DMS 273 (cell line): Measurements from ENCODE around the gene MVB12B.
A peak's percentile ranks its signal among the peaks of the same experiment; 100 is the strongest.

Source experiments
- DNase-seq: peaks from one replicate; lab custom pipeline; 2025; ENCODE audit not compliant: unreplicated experiment; lab: John Stamatoyannopoulos, UW

Gene MVB12B

DNA sequence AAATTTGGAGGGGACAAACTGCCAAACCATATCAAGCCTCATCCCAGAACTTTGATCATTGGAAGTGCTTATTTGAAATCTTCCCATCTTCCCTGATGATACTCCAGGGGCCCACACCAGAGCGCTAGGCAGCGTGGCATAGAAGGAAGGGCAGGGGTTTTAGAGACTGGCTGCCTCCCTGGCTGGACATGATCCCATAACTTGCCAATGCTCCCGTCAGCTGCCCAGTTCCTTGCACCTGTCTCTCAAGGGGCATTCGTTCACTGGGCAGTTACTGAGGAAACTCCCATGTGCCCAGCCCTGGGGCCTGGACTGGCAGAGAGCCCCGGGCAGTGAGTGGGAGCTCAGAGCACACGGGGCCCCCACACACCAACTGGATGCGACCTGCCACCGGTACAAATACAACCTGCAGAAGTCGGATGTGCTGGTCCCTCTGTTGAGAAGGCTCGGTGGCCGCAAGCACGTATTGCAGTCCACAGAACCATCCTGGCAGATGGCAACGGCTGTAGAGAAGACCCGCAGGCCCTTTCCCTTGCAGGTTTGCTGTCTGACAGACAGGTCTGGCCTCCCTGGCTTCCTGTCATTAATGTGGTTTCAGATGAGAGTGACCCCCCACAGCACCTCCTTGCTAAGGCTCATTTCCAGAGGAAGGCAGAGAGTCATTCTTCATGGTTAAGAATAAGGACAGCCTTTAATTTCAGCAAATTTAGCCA is 122.4 kb downstream of the MVB12B start:
- DNase-seq, result peak; percentile 7

GRCh38 chr9:126449725-126450667 is 123.4 kb downstream of the MVB12B start:
- DNase-seq, result no peak

DNA sequence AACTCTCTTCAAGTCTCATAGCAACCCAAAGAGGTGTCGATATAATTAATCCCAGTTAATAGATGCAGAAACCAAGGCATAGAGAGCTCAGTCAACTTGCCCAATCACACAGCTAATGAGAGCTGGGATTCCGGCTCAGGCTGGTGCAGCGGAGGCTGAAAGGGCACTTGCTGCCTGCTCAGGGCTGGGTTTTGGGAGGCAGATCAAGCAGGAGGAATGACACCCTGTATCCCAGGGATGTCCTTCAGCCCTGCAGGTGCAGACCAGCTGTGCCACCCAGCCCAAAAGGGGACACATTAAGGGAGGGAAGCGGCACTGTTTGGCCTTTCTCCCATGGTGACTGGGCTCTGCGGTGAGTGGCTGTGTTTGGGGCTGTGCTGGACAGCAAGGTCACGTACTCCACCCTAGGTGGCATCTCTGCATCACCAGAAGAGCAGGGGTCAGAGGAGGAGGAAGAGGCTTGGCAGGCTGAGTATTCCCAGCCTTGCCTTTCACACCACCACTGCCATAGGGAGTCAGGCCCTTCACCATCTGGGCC is 124.1 kb downstream of the MVB12B start:
- no peak for DNase-seq

DNA sequence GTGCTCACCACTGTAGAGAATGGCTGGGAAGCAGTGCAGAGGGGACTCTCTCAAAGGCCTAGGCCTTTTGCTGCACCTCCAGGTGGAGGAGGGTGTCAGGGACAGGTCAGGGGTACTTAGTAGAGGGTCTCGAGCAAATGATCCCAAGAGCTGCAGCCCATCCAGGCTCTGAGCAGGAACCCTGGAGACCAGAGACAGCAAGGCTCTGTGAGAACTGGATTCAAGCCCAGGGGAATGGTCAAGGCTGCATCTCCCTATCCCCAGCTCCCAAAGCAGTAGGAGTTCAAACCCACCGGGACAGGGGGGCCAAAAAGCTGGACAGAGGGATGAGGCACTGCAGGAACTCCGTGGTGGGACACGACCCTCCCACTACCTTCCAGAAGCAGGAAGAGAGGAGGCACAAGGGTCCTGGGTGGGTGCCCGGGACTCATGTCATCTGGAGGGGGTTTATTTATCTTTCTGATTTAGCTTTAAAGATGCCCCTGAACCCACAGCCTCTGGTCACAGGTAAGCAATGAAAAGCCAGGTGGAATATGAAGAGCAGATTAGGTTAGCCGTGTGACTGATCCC is 124.8 kb downstream of the MVB12B start:
- no peak for DNase-seq

DNA sequence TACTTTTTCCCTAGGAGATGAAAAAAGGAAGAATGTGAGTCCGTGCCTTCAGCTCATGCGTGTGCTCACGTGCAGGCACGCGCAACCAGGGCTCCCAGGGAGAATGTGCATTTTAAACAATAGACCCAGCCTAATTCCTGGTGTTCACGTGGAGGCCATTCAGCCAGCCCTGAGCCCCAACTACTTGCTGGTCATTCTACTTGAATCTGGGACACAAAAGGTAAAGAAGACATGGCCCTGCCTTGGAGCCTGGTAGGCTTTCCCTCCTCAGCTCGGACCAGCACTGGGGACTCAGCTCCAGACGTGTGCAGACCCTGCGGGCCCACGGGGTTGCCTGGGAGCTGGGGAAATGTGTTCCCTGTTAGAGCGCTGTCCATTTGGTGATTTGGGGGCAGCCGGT is 125.5 kb downstream of the MVB12B start:
- no peak for DNase-seq

DNA sequence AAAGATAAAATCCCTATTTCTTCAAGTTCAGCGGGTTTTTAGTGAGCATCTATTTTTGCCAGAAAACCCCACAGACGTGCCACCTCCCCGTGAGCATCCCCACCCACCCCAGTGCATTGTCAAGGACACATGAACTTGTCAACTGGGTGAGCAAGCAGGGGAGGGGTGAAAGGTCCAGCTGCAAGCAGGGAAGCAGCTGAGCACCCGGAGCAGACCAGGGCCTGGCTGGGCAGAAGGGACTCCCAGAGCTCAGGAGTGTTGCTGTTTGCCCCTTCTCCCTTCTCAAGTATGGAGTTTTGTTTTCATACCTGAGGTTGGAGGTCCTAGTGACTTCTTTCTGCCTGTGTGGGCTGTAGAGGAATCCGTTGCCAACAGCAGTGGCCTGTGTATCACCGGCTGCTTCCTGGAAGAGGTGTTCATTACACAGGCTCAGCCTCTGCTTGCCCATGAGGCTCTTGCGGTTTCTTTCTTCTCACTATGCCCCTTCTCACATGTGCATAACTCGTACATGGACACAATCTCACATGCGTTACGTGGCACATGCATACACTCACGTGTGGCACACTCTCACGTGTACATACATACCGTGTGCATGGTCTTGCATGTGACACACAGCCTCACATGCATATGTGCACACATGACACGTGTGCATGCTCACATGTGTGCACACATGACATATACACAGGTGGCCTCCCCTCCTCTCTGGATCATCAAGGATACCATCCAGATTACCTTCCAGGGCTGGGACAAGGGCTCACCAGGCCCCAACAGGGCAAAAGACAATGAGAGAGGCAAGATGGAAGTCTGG is 126.7 kb downstream of the MVB12B start:
- no peak for DNase-seq

- no peak for DNase-seq
These were observed 127.6 kb downstream of the MVB12B start for GRCh38 chr9:126454215-126454614.

DNA sequence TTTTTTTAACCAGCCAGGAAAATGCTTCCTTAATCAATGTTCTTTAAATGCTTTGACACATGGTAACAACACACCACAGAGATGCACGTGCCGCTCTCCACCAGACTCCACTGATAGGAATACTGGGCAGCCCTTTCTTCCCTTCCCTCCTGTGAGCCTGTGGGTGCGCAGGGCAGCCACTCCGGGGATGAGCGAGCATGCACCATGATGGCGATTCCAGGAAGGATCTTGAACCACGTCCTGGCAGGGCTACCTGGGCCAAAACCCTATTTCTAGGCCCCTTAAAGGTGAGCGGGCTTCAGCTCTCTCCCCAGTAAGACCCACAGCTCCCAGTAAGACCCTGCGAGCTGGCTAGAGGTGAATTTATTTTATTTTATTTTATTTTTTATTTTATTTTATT is 128.2 kb downstream of the MVB12B start:
- DNase-seq, result no peak

DNA sequence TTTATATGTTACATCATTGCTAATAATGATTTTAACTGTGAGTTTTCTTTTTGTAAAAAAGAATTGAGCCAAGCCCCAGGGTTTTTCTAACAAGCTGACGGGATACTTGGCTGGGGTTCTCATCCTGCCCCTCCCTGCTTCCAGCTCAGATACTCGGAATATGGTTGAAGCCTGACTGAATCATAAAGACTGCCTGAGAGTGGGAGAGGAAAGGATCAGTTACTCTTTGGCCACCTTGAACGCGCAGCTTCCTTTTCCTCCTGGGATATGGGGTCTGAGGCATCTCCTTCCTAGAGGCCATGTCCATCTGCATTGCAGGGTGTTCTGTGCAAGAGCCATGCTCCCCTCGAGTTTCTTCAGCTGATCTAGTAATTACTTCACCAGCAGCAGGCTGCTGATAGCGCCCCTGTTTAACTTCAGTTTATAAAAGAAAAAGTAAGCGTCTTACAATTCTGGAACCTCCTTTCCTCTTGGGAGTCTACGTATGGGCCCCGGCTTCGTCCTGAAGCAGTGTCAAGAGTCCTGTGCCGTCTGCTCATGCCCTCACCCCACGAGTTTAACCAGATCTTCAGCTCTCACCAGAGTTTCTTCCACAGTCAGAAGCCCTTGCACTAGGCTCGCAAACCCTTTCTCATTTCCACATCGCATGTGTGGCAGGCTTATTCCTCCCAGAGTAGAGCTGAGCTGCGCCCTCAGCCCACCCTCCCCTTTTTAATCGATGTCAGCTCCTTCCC is 130.0 kb downstream of the MVB12B start:
- no peak for DNase-seq

DNA sequence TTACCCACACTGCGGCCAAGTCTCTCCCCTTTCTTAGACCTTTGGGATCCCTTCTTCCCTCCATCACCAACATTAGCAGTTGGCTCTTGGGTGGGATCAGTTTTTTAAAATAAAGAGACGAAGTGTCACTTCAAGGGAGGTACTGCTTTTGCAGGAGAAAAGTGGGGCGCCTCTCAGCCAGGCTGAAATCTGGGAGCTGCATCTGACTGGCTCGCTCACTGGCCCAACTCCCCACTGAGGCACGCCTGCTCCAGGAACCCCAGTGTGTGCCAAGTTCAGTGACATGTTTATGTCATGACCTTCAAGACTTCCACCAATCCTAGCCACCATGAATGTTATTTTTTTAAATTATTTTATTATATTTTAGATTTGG is 130.5 kb downstream of the MVB12B start:
- DNase-seq, result no peak

GRCh38 chr9:126457890-126458289 is 131.3 kb downstream of the MVB12B start:
- no peak for DNase-seq

- DNase-seq, result no peak
These were observed 132.5 kb downstream of the MVB12B start for GRCh38 chr9:126459126-126459525.

DNA sequence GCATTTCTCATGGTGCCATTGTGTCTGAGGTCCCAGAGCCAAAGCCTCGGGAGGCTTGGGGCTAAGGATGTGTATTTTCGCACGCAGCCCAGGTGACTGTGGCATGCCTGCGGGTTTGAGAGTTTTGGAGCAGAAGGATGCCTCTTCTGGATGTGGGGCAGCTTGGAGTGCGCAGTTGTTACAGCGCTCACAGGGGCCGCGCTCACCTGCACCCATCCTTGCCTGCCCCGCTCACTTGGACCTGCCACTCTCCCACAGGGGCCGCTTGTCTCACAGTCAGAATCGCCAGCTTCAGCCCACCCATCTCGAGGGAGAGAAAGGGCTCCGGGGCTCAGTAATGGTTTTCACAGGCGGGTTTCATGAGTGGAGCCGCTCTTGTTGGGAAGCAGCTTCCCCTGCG is 132.9 kb downstream of the MVB12B start:
- DNase-seq, result no peak

DNA sequence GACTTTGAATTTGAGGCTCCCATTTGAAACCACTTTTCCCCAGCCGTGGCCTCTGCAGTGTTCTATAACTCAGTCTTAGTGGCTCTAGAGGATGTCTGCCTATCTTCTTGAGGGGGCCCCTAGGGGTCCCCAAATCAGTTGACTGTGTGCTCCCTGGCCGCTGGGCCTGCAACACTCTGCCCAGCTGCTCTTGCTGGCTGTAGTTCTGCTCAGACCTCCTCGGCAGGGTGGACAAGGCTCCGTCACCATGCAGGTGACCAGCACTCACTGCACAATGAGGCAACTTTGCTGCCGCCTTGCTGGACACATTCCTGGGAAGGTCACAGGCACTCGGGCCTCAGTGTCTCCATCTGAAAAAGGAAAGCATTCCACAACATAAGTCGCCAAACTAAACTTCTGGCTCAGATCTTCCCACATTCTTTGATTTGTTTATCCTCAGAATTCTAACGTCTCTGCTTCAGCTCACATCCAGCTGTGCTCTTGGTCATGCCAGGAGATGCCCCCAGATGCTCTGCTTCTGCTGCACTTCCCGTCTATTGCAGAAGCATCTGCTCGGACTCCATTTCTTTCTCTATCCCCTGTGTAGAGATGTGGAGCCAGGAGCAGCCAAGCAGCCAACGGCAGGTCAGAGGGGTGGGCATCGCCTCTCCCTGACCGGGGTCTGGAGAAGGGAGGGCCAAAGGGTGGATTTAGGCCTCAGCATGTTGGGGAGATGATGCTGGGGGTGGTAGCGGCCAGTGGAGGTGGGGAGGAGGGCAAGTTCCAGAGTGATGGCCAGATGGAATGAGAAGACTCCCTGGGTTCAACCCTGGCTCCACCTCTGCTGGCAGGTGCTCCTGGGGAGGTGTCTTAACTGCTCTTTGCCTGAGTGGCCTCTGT is 133.6 kb downstream of the MVB12B start:
- DNase-seq, result no peak

DNA sequence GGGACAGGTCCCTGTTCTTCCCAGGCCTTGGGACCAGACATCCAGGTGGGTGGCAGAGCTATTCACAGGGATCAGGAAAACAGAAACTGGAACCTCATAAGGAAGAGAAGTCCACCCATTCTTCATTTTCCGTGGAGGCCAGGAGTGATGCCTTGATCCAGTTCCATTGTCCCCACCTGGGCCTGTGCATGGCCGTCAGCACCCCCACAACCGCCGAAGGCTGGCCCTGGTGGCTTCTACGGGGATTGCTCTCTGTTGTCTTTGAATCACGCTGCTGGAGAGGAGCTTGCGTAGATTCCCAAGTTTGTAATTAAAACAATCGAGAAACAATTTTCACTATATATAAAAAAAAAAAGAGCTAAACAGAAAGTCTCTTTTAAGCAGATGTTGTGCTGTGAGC is 134.4 kb downstream of the MVB12B start:
- no peak for DNase-seq

GRCh38 chr9:126461608-126462007 is 135.0 kb downstream of the MVB12B start:
- no peak for DNase-seq

DNA sequence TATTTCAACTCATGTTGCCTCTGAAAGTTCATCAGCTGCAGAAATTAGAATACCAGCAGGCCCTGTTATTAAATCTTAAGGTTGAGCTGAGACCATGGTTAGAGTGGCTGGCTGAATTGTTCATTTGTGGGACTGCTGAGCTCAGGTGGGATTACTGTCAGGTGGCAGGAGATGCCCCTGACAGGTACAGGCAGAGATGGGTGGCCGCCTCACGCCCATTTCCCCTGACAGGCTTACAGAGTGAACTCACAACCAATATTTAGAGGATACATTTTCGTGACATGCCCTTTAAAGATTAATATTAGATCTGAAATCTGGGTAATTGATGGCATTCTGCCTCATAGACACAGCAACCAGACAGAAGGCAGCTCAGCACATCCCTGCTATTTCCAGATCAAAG is 136.0 kb downstream of the MVB12B start:
- no peak for DNase-seq

- DNase-seq, result no peak
These were observed 136.8 kb downstream of the MVB12B start for GRCh38 chr9:126463426-126463825.

- DNase-seq, result no peak
These were observed 138.2 kb downstream of the MVB12B start for GRCh38 chr9:126464694-126465441.
